HG02885 (cell line): ENCODE results near the gene HSPB7.
"Not testable (repeated sequence)": the region's sequence is repeated elsewhere in the genome, so short reads cannot be mapped to it uniquely, and the experiment has no call there.

Experiments used
- ATAC-seq: cut with Tn5 transposase; IDR thresholded peaks from one replicate; pipeline ENCODE4 v1.9.1; 2021; ENCODE audit warnings: mild to moderate bottlenecking; ENCODE audit not compliant: unreplicated experiment, poor library complexity

HSPB7 gene

DNA sequence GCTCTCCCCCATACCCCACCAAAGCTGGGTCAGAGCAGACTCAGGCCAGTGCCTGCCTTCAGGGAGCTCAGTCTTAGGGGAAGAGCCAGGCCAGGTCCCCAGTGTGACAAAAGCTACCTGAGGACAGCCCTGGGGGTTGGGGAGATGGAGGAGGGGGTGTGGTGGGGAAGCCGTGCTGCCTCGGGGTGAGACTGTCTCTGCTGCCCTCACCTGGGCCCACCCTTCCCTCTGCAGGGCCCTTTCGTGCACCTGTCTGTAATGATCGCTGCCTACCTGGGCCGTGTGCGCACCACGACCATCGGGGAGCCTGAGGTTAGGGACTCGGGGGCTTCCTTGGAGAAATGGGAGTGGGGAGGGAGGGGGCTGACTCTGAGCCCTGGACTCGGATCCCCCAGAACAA, 8.5 kb upstream of the HSPB7 start:
- not testable (repeated sequence) for ATAC-seq

GRCh38 chr1:16023050-16023653, 5.3 kb upstream of the HSPB7 start:
- no peak for ATAC-seq

DNA sequence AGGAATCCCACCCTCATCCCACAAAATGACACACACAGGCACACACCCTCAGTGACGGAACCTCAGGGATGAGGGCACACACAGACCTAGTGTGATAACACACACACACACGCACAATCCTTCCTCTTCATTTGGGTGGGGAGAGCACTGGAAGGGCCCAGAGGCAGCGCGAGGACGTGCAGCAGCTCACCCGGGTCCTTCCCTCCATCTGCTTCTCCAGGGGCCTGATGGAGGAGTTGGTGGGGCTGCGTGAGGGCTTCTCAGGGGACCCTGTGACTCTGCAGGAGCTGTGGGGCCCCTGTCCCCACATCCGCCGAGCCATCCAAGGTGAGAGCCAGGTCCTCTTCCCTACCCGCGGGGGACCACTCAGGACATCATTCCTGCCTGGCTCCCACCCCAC, 4.5 kb upstream of the HSPB7 start:
- ATAC-seq = no peak

DNA sequence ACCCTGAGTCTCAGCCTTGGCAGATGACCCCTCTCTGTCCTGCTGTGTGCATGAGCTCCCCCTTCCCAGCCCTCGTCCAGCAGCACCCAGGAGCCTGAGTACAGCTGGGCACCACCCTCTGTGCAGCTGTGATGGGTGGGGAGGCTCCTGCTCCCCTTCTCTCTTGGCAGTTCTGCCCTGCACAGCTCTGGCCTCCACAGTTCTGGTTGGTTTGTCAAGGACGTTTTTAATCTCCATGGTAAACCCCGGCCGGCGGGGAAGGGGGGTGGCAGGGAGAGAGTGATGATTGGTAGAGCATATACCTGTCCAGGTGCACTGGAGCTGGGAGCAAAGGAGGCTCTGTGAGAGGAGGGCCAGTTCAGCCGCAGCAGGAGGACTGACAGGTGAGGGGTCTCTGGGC, 3.8 kb upstream of the HSPB7 start, which contains the start of gene CLCNKA:
Gene CLCNKA, plus strand, starts transcription at position 356 of the 400 bp plus-strand sequence. CDS start 584 bp downstream, outside the sequence.
- no peak for ATAC-seq

- ATAC-seq = not testable (repeated sequence)
Measured at GRCh38 chr1:16020878-16021277, 3.0 kb upstream of the HSPB7 start.

DNA sequence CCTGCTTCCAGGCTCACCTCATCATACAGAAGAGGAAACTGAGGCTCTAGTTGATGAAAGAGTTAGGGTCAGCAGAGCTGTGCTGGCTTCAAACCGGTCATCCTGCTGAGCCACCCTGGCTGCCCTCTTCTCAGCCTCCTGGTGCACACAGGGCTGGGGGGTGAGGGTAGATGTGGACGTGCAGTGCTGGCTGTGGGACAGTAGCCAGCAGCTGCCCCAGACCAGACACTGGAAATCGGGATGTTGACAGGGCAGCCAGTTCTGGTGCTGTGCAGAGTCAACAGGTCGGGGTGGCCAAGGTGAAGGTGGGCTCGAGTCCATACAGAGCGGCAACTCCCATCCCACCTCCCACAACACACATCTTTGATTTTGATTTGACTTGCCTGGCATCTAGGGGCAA, 2.5 kb upstream of the HSPB7 start:
- ATAC-seq = no peak

DNA sequence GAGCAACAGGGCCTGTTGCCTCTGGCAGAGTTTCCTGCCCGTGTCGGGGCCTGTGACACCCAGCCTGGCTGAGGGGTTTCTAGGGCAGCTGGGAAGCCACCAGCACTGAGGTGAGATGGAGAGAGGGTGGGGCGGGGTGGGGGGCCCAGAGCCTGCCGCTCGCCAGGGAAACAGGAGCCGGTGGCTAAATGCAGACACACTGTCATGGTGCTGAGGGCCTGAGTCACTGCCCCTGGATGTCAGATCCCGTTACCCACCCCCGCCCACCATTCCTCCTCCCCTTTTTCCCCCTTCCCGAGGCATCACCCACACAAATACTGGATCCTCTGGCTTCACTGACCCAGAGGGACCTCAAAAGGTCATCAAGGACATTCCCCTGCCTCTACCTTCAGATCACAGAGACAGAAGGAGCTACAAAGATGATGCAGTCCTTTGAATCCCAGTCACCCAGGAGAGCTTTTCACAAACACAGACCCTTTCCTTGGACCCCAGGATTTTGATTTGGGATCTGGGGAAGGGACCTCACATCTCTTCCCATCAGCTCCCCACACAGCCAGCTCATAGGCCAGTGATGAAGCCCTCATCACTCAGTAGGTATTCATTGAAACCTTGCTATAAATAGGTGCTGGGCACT, 1.9 kb upstream of the HSPB7 start:
- ATAC-seq = no peak

DNA sequence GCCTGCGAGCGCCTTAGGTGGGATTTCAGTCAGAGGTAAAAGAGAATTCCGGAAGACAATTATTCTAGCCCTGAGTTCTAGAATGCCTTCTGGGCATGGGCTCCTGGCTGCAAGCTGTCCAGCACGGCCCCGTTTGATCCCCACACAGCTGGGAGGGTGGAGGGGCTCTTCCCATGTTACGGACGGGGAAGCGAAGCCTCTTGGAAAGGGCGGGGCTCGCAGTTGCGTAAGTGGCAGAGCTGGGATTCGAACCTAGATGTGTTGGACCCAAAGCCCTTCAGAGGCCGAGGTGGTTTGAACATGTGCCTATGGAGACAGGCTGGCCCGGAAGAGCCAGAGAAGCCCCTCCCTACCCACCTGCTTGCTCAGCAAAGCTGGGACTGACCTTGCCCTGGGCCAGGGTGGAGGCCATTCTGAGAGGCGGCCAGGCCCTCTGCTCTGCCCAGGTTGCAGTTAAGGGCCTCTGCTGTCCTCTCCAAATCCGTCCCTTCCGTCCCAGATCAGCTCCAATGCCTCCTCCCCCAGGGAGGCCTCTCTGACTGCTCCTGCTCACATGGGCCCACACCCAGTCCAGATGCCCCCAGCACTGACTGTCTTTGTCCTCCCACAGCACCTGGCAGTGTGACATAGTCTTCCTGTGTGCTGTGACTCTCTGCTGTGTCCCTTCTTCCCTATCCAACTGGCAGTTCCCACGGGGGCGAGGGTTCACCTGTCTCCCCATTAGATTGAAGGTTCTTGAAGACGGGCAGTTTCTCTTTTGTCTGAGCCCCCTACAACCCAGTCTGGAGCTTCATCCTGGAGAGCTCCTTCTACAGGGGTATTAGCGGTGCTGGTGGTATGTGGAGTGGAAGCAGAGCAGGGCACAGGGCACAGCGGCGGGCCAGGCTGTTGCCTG, 1.2 kb upstream of the HSPB7 start:
- ATAC-seq = no peak

- ATAC-seq = no peak
Measured at GRCh38 chr1:16018308-16018707, 465 bp upstream of the HSPB7 start.

DNA sequence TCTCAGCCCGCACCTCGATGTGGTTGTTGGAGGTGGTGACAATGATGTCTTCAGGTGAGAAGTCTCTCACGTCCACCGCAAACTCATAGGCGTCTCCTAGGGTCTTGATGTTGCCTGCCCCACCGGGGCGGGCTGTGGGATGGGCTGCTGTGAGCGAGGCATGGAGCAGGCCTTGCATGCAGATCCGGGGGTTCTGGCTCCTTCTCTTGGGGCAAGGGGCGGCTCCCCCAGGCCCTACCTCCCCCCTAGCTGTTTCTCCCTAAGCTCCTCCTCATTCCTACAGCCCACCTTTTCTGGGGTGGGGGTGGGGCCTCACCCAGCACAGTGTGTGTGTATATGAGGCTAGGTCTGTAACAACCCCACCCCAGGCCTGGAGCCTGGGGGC, 775 bp downstream of the HSPB7 start:
- no peak for ATAC-seq

GRCh38 chr1:16015960-16016901, 1.6 kb downstream of the HSPB7 start:
- no peak for ATAC-seq

GRCh38 chr1:16015491-16015890, 2.4 kb downstream of the HSPB7 start:
- ATAC-seq = no peak

DNA sequence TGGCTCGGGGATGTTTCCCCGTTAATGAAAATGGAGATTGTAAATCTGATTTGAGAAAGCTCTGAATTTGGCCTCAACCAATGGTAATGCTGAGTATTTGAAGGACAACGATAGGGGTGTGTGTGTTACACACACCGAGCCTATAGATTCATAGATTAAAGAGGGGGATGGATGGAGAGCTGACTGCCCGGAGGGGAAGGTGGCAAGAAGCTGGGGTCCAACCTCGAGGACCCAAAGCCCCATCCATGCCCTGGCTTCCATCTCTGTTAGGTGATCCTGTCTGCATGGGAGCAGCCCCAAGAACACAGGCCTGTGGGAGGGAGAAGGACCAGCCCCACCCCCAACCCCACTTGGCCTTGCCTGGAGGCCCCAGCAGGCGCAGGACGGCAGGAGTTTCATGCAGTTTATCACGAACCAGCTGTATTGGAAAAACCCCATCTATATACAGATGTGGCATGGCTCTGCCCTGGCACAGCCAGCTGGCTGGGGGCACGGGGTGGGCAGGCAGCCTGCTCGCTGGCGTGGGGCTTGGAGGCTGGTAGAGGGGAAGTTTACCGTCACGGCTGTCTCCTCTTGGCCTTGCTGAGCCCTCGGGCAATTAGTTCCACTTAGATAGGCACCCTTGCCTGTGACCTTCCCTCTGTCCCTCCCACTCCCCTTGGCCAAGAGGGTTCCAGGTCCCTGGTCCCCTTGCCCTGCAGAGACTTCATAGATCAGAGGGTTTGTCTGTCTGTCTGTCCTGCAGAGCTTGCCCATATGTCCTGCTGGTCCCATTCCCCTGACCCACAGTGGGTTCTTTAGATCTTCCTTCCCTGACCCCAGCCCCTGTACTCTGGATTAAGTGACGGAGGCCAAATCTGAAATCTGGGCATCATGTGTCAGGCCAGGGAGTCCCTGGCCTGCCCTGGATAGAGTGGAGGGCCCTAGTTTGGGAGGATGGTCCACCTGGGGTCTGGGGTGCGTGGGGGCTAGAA, 3.0 kb downstream of the HSPB7 start:
- ATAC-seq = no peak

DNA sequence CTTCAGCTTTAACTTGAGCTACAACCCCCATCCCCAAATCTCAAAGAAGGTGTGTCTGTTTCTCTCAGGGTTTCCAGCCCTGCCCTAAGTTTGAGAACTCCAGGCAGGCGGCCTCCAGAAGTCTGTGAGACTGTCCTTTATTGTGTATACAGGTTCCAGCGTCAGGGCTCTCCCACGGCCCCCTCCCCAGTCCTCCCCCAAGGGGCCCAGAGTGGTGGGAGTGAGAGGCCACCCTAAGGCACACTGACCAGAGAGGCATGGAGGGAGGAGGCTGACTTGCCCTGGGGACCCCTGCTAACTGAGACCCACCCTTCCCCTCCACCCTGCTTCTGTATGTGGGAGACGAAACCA, 4.0 kb downstream of the HSPB7 start:
- ATAC-seq = no peak

- no peak for ATAC-seq
Measured at GRCh38 chr1:16013220-16013907, 4.5 kb downstream of the HSPB7 start.

DNA sequence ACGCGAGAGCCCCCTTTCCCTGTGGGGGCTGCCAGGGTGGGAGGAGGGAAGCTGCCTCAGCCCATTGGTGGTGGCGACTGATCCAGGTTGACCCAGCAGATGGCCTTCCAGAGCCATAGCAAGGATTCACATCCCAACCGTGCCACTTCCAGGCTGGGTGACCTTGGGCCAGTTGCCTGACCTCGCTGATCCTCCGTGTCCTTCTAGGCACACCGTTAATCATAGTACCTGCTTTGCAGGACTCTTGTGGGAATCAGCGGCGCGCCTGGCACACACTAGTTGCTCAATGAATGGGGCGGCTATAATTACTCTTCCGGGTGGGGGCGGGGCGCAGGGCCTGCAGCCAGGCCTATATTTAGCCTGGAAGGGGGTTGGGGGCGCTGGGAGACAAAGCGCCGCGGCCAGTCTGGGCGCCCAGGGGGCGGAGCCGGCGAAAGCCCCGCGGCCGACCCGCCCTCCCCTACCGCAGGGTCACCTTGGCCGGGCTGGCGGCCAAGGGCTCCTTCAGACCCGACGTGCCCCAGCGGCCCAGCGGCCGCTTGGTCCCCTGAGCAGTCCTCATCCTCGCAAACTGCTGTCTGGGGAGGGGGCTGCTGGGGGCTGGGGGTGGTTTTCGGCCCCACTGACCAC, 5.1 kb downstream of the HSPB7 start:
- ATAC-seq = no peak

GRCh38 chr1:16011936-16012589, 5.8 kb downstream of the HSPB7 start:
- ATAC-seq = no peak

- no peak for ATAC-seq
Measured at GRCh38 chr1:16010837-16011236, 7.0 kb downstream of the HSPB7 start.
